D341Med (cell line): ENCODE results near the gene ZNF175.
A peak's percentile ranks its signal among the peaks of the same experiment; 100 is the strongest.

Experiments used
- DNase-seq: peaks from one replicate; pipeline ENCODE4 v3.0.0; 2012; ENCODE audit warnings: low spot score

ZNF175 gene

DNA sequence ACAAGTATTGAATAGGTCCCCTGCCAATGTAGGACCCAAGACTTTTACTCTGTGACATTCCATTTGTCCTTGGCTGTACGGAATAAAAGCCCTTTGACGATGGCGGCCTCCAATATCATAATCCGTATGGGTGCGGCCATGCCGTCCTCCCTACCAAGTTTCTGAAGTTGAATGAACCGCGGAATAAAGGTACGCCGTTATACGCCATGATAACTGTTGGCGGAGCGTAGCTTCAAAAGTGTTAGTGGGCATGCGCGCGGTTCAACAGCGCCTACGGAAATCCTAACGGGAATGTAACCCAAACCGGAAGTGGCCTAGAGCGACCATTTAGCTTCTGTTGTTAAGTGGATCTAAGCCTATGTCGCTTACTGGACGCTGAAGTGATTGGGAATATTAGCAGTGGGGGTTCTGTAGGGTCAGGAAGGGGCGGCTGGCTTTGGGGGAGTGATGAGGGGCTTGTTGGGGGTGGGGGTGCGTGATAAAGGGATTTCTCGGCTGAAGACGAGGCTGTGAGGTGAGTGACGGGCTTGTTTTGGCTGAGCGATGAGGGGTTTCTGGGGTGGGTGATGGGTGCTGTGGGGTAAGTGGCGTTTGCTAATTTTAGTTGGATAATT is at the start of gene ZNF175:
Gene ZNF175, plus strand, starts transcription at position 322 of the 614 bp plus-strand sequence. CDS start 2,047 bp downstream, outside the sequence.
- DNase-seq = peak; percentile 89

DNA sequence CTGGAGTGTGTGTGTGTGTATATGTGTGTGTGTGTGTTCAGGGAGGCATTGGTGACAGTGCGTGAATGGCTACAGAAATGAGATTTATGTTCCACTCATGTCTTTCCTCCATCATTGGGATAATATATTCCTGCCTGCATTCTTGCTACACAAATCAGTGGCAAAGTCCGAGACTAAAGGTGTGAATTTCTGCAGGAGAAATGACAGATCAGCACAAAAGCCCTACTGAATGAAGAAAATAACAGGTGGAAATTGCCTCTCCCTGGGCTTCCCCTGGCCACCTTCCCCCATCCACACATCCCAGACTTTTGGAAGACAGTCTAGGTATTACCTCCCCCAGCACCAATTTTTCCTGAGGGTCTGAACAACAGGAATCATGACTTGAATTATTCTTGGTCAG is 49.7 kb upstream of the ZNF175 start:
- DNase-seq = no peak

DNA sequence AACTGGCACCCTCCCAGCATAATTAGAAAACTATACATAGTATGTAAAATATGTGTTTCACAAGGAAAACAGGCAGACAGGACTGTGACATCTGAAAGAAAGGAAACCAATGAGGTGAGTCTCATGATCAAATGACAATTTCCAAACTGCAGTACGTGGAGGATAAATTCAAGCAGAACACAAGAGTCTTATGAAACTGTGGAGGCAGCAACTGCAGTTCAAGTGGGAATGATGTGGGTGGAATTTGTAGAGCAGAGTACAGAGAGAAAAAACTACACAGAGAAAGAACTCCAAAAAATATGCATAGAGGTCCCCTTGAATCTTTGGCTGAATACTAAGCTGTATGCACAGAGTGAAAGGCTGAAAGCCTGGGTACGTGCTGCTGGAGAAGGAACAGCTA is 49.3 kb upstream of the ZNF175 start:
- no peak for DNase-seq

DNA sequence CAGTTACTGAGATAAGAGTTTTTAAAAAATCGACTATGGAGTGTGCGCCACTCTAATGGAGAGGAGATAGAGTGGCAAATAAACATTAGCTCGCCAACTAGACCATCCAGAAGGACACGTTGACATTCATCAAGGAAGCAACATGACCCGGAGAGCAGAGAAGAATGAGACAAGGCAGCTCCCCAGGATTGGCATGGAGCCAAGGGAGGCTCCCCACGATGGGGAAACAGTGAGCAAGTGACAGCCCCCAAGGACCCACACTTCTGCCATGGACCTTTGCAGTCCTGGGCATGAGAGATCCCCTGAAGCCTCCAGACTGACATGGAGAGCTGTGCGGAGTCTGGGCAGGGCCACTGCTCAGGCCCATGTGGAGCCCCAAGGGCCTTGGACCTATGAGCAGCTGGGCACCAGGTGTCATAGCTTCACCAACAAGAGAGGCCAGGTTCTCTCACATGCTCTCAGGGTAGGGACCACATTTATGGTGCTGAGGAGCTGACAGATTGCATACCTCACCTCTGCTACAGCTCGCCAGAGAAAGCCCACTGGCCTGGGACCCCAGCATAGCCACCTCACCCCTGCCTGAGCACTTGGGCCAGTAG is 46.3 kb upstream of the ZNF175 start:
- no peak for DNase-seq

DNA sequence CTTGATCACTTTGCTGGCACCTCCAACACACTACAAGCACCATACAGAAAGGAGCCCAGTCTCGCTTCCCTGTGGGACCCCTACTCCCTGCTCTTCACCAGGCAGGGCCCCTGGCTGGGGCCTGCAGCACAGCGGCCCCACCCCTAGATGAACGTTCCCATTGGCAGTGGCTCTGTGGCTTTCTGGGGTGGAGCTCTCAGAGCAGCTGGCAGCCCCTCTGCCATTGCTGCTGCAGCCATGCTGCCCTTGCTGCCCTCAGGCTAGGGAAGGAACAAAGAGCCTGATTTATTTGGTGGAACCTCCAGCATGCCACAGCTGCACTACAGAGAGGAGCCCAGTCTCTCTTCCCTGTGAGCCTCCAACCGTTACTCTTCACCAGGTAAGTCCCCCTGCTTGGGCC is 45.4 kb upstream of the ZNF175 start:
- DNase-seq = no peak

DNA sequence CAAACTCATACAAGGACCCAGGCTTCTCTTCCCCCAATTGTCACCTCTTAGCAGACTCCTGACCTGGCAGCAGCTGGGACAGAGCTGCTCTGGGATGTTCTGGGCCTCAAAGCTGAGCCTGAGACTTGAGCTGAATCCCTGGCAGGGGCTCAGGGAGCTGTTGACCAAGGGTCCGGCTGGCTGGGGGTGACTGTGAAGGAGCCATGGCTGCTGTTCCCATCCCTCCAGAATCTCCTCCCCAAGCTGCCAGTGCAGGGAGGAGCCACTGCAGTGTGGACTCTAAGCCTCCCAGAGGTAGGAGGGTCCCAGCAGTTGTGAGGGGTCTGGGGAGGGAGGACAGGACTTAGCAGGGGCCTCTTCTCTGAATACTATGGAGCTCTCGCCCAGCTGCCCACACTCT is 41.8 kb upstream of the ZNF175 start:
- DNase-seq = no peak

DNA sequence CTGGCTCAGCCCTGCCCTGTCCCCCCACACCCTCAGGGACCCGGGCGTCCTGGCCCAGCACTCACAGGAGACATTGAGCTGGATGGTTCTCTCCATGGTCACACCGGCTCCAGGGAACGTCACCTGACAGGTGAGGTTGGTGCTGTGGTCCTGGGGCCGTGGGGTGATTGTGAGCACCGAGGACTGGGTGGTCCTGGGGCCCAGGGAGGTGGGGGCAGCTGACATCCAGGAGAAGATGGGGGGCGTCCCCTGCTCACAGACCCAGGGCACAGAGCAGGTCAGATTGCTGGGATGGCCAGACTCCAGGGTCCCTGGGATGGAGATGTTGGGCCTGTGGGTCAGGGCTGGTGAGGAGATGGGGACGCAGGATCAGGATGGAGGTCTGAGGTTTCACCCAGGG is 40.5 kb upstream of the ZNF175 start:
- DNase-seq = no peak

DNA sequence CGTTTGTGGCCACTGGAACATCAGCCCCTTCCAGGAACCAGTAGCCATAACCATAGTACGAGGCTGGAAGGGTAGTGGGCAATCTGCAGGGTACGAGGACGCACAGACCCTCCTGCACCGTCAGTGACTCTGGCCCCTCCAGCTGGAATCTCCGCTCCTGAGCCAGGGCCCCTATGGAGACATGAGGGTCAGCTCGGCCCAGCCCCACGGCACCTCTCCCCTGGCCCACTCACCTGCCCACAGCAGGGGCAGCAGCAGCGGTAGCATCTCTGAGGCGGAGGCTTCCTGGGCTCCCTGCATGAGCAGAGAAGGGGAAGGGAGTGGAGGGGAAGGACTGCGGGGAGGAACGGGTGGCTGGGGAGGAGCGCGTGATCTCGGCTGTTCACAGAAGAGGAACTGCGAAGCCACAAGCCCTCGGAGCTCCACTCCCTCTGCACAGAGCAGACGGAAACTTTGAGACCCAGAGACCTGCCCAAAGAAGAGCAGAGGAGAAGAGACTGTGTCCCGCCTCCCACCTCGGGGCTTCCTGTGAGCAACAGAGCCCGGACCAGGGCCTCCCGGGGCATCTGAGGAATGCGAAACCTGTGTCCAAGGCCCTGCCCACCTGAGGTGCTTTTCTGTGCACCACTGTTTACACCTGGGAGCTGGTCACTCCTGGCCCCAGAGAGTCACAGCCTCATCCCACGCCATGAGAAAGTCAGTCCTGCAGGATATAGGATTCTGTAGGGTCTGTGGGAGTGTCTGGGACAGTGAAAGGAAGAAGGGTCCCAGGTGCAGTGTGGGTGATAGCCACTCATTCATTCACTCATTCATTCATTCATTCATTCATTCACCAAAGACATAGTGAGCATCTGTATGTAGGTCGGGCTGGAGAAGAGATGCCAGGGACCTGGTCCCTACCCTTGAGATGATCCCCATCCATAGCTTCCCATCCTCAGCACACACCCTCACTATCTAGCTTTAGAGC is 39.5 kb upstream of the ZNF175 start, which contains the start of gene SIGLEC6:
Gene SIGLEC6, minus strand, starts transcription at position 322 of the 967 bp plus-strand sequence. Its CDS starts 22 bp downstream, at position 300.
- no peak for DNase-seq

DNA sequence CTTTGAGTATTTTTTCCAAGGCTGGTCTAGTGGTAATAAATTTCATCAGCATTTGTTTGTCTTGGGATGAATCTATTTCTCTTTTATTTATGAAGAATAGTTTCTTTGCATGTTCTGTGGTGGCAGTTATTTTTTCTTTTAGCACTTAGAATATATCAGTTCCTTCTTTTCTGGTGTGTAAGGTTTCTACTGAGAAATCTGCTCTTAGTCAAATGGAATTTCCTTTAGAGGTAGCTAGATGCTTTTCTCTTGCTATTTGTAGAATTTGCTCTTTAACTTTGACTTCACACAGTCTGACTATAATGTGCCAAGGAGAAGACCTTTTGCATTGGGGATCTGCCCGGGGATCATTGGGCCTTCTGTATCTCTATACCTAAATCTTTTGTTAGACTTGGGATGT is 35.5 kb upstream of the ZNF175 start:
- no peak for DNase-seq

DNA sequence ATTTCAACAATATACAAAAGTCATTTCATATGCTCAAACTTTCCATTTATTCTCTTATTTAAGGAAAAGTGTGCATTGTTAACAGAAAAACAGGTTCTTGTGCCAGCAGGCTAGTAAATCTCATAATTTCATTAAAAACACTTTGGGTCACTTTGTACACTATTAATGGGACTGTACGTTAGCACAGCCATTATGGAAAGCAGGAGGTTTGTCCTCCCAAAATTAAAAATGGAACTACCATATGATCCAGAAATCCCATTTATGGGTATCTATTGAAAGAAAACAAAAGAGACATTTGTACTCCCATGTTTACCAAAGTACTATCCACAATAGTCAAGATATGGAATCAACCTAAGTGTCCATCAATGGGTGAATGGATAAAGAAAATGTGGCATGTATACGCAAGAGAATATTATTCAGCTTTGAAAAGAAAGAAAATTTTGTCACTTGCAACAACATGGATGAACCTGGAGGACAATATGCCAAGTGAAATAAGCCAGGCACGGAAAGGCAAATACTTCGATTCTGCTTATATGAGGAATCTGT is 31.2 kb upstream of the ZNF175 start:
- DNase-seq = no peak

DNA sequence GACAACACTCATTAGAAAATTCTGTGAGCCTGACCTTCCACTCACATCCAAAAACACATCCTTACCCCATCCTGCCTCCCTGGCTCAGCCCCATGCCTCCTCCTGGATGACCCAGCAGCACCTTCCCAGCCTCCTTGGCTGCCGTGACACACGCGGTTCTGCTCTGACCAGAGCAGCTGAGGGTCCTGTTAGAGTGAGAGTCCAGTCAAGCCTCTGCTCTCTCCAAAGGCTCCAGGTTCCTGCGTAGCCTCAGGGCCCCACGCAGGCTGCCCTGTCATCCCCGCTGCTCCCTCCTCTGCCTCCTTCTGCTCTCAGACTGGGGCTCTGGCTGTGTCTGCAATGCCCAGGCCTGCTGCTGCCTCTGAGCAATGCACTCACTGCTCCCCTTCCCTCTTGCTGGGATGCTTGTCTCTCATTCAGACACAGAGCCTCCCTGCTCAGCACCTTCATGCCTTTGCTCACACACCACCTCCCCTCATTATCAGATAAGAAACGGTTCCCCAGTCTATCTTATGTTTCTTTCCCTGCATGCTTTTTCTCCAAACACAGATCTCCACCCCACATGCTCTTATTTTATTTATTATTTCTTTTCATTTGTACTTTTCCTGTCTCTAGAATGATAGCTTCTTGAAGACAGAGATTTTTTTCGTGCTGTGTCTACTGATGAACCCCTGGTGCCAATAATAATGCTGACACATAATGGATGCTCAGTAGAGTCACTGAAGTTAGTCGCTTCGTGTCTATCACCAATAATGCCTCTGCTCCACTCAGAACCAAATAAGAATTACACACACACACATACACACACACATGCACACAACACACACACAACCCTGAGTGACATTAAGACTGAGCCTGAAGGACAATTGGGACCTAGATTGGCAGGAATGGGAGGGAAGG is 29.4 kb upstream of the ZNF175 start:
- DNase-seq = peak; percentile 17

DNA sequence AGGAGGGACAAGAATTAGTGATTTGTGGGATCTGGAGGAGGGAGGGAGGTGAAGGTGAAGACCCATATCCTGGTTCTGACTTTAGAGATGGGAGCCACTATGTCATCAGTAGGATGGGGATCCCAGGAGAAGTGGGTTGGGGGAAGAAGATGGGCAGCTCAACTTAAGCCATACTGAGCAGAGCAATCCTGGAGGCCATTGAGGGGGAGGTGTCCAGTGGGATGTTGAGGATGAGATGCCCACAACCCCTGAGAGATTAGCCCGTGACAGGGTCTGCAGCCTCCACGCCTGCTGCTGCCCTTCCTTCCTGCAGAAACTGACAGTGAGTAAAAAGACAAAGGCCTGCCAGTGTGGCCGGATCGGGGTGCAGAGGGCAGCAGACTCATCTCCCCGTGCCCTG is 28.4 kb upstream of the ZNF175 start:
- no peak for DNase-seq

DNA sequence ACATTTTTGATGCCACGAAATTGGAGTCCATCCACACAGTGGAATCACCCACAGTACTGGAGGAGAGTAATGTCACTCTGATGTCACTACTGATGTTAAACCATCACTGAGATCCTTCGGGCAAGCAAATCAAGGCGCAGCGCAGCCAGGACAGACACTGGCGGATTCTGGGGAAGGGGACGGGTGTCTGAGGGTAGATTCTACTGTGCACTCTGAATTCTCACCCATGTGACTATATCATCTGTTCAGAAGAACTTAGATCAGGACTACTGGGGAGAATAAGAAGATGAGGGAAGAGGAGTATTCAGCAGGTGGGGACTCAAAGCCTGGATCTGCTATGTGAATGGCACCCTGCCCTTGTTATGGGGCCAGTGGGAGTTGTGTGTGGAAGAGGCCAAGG is 27.0 kb upstream of the ZNF175 start:
- no peak for DNase-seq

DNA sequence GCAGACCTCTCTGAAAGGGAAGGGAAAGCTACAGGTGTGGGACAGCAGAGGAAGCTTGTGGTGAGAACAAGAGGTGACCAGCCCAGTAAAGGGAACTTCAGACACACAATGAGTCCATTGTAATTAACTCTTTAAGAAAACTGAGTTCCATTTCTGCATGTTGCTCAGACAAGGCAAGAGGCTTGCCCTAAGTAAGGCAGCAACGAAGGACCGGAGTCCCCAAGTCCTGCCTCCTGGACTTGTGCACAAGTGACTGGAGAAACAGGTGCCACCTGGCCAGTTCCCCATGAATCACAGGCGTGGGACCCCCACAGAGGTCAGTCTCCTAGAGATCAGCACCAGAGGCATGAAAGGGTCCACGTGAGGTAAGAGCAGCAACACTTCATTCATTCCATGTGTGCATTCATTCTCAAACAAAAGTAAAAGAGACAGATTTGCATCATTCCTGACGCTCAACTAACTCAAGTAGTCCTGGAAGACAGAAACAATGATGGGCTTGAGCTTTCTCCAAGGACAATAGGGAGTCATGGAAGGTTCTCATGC is 24.9 kb upstream of the ZNF175 start:
- no peak for DNase-seq

DNA sequence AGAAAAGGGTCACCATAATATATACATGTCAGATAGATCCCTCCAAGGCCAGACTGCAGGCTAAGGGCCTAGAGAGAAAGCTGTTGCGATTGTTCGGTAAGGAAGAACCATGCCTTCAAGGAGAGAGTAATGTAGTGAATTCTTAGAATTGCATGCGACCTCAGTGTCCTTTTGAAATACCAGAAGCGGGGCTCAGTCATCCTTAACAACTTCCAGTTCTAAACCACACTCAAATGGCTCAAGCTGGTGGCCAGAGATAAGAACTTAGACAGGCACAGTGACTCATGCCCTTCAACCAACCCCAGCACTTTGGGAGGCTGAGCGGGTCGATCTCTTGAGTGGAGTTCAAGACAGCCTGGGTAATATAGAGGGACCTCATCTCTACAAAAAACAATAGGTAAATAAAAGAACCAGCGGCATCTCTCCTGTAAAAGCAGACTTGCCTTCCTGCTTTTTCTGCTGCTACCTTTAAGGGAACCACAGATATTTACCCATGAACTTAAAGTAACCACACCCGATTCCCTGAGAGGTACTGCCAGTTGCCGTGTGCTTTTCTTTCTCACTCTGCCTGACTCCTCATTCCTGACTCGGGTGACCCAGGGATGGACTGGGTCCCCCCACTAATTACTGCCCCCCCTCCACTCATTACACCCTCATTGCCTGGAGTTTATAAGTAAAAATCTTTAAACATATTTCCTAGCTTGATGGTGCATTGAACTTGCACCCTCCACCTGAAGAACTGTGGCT is 24.3 kb upstream of the ZNF175 start:
- DNase-seq = no peak

DNA sequence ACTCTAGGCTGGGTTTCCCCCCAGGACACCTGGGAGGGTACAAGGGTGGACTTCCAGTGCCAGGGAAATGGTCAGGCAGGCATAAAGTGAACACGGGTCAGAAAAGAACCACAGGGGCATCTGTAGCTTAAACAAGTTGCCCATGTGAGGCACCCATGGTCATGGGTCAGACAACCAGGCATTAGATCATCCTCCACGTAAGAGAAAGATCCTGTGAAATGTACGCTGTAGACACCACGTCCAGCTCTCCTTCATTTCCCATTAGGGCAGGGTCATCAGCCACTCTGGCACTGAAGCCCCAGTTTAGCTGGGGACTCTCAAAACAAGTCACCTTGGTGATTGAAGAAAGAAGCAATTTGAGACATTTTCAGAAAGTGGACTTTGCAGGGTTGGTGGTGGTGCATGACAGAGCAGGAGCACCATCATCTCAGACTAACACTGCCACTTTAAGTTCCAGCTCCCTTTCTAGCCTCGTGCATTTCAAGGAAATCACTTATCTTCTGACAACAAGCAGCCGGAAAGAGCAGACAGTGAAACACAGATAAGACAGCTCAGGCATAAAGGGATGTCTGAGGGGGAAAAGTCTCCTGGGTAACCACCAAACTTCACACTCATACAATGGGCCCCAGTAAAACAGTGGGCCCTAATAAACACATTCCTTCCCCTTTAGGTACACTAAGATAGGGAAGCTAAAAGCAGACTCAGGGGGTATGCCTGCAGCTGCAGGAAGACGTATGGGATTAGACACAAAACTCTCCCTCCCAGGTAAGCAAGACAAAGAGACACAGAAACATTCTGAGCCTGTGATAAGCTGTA is 23.5 kb upstream of the ZNF175 start:
- no peak for DNase-seq

DNA sequence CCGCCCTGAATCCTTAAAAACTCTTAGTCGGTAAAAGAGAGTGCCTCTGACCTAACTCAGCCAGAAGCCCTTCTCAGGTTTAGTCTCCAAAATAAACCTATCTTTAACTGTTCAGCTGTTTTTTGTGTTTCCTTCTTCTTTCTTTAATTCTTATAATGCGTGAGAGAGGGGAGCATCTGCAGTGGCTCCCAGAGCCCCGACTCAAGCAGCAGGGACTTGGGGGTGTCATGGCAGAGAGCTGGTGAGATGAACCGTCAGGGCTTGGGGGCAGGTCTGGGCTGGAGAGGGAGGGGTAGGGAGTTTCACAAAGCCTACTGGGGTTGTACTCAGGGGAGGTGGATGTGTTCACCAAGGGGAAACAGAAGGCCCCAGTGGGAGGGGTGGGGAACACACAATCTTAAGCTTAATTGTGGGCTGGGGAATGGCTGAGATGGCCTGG is 22.9 kb upstream of the ZNF175 start:
- DNase-seq = no peak

DNA sequence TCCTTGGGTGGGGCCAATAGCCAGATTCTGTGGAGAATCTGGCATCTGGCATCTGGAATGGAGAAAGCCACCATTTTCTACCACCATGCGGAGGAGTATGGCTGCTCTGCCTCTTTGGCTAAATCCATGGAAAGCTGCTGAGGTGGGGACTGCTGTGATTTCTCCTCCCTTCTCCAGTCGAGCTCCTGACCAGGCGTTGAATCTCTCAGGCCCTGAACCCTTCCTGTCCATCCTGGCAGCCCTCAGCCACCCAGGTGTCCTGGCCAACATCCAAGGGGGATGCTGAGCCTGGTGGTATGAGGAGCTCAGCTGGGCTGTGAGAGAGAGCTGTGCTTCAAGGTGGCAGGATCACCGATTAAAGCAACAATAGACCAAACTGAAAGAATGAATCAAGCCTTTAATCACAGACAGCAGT is 22.2 kb upstream of the ZNF175 start:
- no peak for DNase-seq

DNA sequence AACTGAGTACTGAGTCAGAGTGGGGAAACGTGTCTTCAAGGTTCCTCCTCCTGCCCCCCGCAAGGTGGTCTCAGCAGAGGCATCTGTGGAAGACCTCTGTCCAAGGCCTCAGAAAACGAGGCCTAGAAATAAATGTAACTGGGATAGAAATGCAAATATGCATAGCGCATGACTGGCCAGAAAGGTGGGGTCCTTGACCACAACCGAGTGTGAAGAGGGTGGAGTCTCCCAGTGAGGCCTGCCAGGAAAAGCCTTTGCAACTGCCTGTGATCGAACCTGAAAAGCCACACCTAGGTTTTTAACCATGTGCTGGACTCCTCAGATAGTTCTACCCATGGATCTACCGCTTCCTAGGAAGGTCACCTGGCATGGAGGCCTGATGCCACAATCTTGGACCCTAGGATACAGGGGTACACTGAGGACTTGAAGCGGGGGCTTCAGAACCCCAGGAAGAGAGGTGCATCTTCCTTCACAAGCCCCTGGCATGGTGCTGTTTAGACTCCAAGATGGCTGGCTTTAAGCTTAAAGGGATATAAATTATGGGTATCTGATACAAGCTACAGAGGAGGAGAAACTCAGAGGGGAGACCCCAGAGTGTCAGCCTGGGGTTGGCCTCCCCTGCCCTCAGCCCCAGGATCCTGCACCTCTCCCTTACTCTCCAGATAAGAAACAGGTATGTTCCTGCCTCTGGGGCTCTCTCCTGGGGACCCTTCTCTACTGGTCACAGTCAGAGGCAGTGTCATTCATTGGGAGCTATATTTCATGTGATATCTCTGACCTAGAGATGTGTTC is 21.4 kb upstream of the ZNF175 start:
- DNase-seq = no peak
